Left lung (tissue), 10 donors: ENCODE measurements around the gene PGF. TPM values are rescaled to one million over a fixed set of nuclear protein-coding genes. Genes with fewer than 3 reads are reported as not detected.

ENCODE experiments used
- ATAC-seq: fragments of 200-7000 bp; cut with Tn5 transposase; one replicate; pipeline ENCODE4 v1.9.1; 2020; ENCODE audit warnings: moderate library complexity
- DNase-seq, 4 donors: peaks; one replicate each; pipeline ENCODE4 v3.0.0-alpha.2; 2013 to 2020
- H3K27ac ChIP-seq, 2 donors: fragments of 200-600 bp; sonication (generic) in 1 of 2; one replicate each; pipeline versions ENCODE4 v1.5.0 to v1.8.0; 2020 to 2021
- H3K27me3 ChIP-seq, 2 donors: fragments of 200-600 bp; sonication (generic) in 1 of 2; one replicate each; pipeline versions ENCODE4 v1.5.0 to v1.8.0; 2020 to 2021
- H3K36me3 ChIP-seq, 2 donors: fragments of 200-600 bp; sonication (generic) in 1 of 2; one replicate each; pipeline versions ENCODE4 v1.5.0 to v1.8.0; 2020 to 2021
- H3K4me1 ChIP-seq, 2 donors: fragments of 200-600 bp; one replicate each; pipeline ENCODE4 v1.8.0; 2021
- H3K4me3 ChIP-seq, 2 donors: fragments of 200-600 bp; sonication (generic) in 1 of 2; one replicate each; pipeline versions ENCODE4 v1.5.0 to v1.8.0; 2020 to 2021; ENCODE audit warnings: mild to moderate bottlenecking in 1 of 2
- H3K9me3 ChIP-seq, 2 donors: fragments of 200-600 bp; sonication (generic) in 1 of 2; one replicate each; pipeline versions ENCODE4 v1.5.0 to v1.8.0; 2020 to 2021
- CTCF ChIP-seq, 2 donors: fragments of 200-600 bp; sonication (generic) in 1 of 2; IDR thresholded peaks; one replicate each; pipeline versions ENCODE4 v1.5.0 to v1.8.0; 2021; ENCODE audit warnings: antibody characterized with exemption in 2 of 2
- intact Hi-C, 2 donors: fragments of 100-400 bp; cut with DNase I; formaldehyde crosslinking; loops; one replicate each; pipeline versions ENCODE4 v1.11.2 to v1.14.2; 2022
- polyA plus RNA-seq, 6 donors: library from polyadenylated mRNA; unstranded; fragments of 120-200 nt; gene quantifications; one replicate each; pipeline ENCODE4 v1.2.1, GENCODE V29; 2013; ENCODE audit not compliant: insufficient read length in 6 of 6
- total RNA-seq, 2 donors: library from RNA; stranded (reverse); fragmentation: NEBNext Ultra II Directional; extraction: Animal tissue kit (Norgen Biotek cat#: 25700); gene quantifications; one replicate each; pipeline ENCODE4 v1.2.1, GENCODE V29; 2021
- donor health status: DM: no; HTN: yes; CAD: no.
- donor health status: DM: no; HTN: no; CAD: no.

The PGF gene
- total and polyA plus RNA-seq, 8 donors = 3.4 to 18.6 (median 13.2) TPM

GRCh38 chr14:74908861-74909341 is 46.5 kb downstream of the PGF start:
- TF ChIP-seq CTCF (IDR thresholded peaks at IDR 0.05) = no peak
- intact Hi-C loops = loop anchor here in 1 of 2 donors (5.0 kb wide), 1 partner anchor 47 kb away; no protein-coding TSS in a partner anchor
- DNase-seq = no peak
- Histone ChIP-seq H3K4me1 (peaks cover 0 to 7% of the 10 kb centered on the region in 2 donors), H3K27ac (no peak overlapping the region), H3K4me3 (no peak overlapping the region), H3K27me3 (no peaks in the 10 kb centered on the region), H3K9me3 (no peaks in the 10 kb centered on the region), H3K36me3 (peaks cover 0 to 25% of the 10 kb centered on the region in 2 donors)
- ATAC-seq = no peak

GRCh38 chr14:74907744-74908143 is 47.7 kb downstream of the PGF start:
- H3K27ac ChIP-seq = no peak overlapping the region
- H3K4me3 ChIP-seq = no peak overlapping the region
- H3K9me3 ChIP-seq = no peaks in the 10 kb centered on the region
- intact Hi-C loops = loop anchor here in 1 of 2 donors (5.0 kb wide), 1 partner anchor 45 kb away; no protein-coding TSS in a partner anchor
- ATAC-seq = no peak
- no peak for DNase-seq
- H3K36me3 ChIP-seq = peaks cover 0 to 36% of the 10 kb centered on the region in 2 donors
- H3K27me3 ChIP-seq = no peaks in the 10 kb centered on the region
- no peak for TF ChIP-seq CTCF (IDR thresholded peaks at IDR 0.05)
- H3K4me1 ChIP-seq = peaks cover 0 to 7% of the 10 kb centered on the region in 2 donors

- Histone ChIP-seq H3K4me1 (peaks cover 0 to 7% of the 10 kb centered on the region in 2 donors), H3K36me3 (peaks cover 0 to 44% of the 10 kb centered on the region in 2 donors), H3K27me3 (no peaks in the 10 kb centered on the region), H3K9me3 (no peaks in the 10 kb centered on the region), H3K27ac (no peak overlapping the region), H3K4me3 (no peak overlapping the region)
- intact Hi-C loops = loop anchor here in 1 of 2 donors (5.0 kb wide), 1 partner anchor 45 kb away; no protein-coding TSS in a partner anchor
- TF ChIP-seq CTCF (IDR thresholded peaks at IDR 0.05) = no peak
- ATAC-seq (no peak), DNase-seq (no peak)
These were observed 48.4 kb downstream of the PGF start for GRCh38 chr14:74906925-74907521.

GRCh38 chr14:74905595-74906142 is 49.7 kb downstream of the PGF start:
- no peaks in the 10 kb centered on the region for H3K9me3 ChIP-seq
- DNase-seq (peak in 3 of 4 donors; percentile 59 to 92 (median 70)), ATAC-seq (peak; percentile 71)
- intact Hi-C loops = loop anchor here in 1 of 2 donors (5.0 kb wide), 1 partner anchor 43 kb away; no protein-coding TSS in a partner anchor
- H3K27me3 ChIP-seq = no peaks in the 10 kb centered on the region
- H3K4me1 ChIP-seq = peaks cover 0 to 7% of the 10 kb centered on the region in 2 donors
- H3K27ac ChIP-seq = no peak overlapping the region
- TF ChIP-seq CTCF (IDR thresholded peaks at IDR 0.05) = peak; percentile 89 to 94
- H3K36me3 ChIP-seq = peaks cover 0 to 57% of the 10 kb centered on the region in 2 donors
- no peak overlapping the region for H3K4me3 ChIP-seq
